Hematopoietic multipotent progenitor cell (in vitro differentiated cells): Measurements from ENCODE around the gene SUN2. TPM values are rescaled to one million over a fixed set of nuclear protein-coding genes. Genes with fewer than 3 reads are reported as not detected.
A peak's percentile ranks its signal among the peaks of the same experiment; 100 is the strongest.

Experiments used
- DNase-seq, 3 donors: peaks; one replicate each; pipeline ENCODE4 v3.0.0-alpha.2; 2011 to 2015; ENCODE audit warnings: low read depth in 2 of 3, low spot score in 2 of 3
- total RNA-seq: library from RNA; depleted of rRNA; stranded (reverse); fragments of >200 nt; gene quantifications from one replicate; pipeline ENCODE4 v1.2.3, GENCODE V29; 2012

Gene SUN2
- total RNA-seq, 1 donor: 256 TPM

DNA sequence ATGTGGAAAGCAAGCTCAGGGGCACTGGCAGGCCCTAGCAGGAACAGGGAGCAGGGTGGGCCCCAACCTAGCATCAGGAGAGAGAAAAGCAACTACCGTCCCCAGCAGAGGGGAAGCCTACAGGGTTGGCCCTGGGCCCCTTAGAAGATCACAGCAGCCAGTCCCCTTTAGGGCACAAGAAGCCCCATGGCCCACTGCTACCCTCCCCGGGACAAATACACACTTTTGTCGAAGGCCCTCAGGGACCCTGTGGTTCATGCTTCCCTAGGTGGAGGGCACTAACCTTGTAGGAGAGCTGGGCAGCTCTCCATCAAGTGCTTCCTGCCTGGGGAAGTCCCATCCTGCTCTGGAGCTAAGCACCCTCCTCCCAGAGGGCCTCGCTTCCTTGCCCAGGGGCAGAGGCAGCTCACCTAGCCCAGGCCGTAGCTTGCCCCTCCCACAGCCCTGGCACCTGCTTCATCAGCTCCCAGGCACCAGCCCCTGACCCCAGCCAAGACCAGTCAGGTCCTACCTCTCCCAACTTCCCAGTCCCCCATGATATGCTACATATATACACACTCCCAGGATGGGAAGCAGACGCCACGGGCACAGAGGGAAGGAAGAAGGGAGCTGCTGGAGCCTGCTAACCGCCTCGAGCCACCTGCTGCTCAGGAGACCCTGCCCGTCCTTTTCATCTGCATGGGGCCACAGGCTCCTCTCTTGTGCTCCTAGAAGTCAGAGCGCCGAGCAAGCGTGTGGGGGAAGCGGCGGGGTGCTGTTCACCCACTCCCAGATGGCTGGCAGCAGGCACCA lies 20.1 kb downstream of the SUN2 start:
- DNase-seq: no peak

GRCh38 chr22:38735126-38735464 lies 20.7 kb downstream of the SUN2 start:
- no peak for DNase-seq

DNA sequence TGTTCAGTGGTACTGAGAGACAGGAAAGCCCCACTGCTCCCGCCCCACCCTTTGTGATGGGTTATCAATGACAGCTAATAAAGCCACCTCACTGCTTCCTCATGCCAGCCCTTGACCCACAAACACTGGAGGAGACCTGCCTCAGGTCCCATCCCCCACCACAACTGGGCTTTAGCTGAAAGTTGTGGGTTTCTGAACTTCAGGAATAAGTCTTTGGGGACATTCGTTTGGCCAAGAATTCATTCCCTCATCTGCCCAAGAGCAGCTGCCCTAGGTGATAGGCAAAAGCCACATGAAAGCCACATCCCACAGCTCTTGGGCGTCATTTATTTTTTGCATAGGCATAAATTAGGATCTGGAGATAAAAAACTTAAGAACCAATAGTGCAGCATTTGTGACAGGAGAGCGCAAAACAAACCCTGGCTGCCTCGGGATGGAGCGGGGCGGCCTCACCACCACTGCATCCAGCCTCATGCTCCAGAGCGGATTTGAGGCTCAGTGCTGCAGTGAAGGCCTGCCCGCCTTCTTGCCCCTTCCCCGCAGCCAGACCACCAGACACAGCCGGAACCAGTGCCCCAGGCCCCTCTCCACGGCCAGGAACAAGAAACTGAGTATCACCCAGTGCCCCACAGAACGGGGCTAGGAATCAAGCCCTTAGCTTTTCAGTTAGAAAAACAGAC lies 21.2 kb downstream of the SUN2 start:
- no peak for DNase-seq

GRCh38 chr22:38733724-38734381 lies 21.9 kb downstream of the SUN2 start:
- no peak for DNase-seq

GRCh38 chr22:38733329-38733723 lies 22.5 kb downstream of the SUN2 start:
- peak in 2 of 3 donors; percentile 42 to 56 for DNase-seq

DNA sequence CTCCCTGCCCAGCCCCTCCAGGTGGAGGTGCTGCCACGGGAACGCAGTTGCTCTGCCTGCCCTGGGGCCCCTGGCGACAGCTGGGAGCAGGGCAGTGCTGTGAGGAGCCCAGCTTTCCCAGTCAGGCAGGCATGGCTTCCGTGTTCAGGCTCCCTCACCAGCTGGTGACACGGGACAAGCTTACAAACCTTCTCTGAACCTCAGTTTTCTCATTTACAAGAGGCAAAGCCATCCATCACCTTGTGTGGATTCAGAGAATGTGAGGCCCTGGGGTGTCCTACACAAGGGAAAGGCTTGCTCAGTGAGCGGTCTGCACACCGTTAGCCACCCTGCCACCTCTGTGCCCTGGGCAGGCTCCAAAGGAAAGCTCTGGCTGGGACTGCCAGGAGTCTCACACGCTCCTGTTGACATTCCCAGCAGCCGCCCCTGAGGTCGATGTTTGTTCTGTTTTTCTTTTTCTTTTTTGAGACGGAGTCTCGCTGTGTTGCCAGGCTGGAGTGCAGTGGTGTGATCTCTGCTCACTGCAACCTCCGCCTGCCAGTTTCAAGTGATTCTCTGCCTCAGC lies 23.5 kb downstream of the SUN2 start:
- DNase-seq: no peak

- DNase-seq: no peak
Observed at GRCh38 chr22:38731703-38732161, 24.1 kb downstream of the SUN2 start.

- no peak for DNase-seq
Observed at GRCh38 chr22:38730411-38730871, 25.4 kb downstream of the SUN2 start.

- no peak for DNase-seq
Observed at GRCh38 chr22:38729946-38730345, 25.9 kb downstream of the SUN2 start.

DNA sequence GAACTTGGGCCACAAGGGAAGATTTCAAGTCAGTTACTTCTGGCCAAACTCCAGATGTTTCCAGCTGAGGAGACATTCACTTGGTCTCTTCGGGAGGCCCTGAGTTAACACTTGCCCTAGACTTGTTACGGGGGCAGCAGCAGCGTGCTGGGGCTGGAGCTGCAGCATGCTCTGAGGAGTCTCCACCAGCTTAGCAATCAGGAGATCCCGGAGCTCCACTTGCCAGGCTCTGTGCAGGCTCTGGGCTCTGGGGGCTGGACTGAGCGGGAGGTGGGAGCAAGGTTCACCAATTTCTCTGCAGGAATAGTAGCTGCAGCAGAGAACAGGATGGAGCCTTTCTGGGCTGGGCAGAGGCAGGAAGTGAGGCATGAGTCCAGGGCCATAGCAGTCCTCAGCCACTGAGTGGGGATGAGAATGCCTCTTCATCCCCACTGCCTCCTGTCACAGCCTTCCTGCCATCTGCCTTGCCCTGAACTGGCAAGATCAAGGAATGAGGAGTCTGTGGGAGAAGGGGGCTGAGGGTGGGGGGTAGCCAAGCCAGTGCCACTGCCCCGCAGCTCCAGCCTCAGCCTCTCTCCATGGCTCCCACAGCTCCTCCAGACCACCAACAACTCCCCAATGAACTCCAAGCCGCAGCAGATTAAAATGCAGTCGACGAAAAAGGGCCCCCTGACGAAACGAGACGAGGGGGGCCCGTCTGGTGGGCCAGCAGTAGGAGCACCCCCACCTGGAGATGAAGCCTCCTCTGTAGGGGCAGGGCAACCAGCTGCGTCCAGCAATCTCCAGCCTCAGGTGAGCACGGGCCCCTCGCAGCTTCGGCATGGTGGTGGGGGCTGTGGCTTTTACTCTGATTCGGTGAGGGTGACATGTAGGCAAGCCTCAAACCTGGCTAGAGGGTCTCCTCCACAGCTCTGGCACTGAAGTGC lies 26.7 kb downstream of the SUN2 start:
- no peak for DNase-seq

GRCh38 chr22:38727530-38728451 lies 28.0 kb downstream of the SUN2 start:
- no peak for DNase-seq

DNA sequence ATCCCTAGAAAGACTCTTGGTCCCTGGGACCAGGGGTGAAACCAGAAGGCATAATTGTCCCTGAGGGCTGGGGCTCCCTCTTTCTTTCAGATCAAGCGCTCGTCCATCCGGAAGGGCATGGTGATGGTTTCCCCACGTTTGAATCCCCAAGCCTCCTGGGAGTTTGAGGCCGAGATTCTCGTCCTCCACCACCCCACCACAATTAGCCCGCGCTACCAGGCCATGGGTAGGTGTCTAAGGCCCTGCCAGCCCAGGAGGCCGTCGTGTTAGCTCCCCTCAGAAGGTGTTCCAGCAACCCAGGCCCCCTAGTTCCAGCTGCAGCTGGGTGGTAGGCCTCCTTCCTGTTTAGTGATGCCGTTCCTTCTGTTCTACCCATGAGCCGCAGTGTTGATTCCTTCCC lies 28.7 kb downstream of the SUN2 start:
- no peak for DNase-seq

DNA sequence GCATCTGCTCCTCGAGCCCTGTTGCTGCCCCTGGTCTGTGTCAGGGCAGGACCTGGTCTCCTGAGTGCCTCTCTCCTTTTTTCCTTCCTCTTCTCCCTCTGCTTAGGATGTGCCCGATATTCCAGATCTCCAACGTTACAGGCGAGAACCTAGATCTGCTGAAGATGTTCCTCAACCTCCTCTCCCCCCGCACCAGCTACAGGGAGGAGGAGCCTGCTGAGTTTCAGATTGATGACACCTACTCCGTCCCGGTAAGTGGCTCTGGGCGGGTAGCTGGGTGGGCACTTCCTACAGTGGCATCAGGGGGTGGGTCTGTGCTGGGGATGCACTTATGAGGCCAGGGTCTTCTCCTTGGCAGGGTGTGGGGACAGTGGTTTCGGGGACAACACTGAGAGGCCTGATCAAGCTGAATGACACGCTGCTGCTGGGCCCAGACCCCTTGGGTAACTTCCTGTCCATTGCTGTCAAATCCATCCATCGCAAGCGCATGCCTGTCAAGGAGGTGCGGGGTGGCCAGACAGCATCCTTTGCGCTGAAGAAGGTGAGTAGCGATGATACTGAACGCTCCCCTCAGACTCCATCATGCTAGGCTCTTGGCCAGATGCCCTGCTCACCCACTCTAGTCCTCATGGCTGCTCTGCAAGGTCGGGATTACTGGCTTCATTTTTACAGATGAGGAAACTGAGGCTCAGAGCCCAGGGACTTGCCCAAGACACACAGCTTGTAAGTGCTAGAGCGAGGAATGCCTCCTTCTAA lies 29.7 kb downstream of the SUN2 start:
- no peak for DNase-seq

DNA sequence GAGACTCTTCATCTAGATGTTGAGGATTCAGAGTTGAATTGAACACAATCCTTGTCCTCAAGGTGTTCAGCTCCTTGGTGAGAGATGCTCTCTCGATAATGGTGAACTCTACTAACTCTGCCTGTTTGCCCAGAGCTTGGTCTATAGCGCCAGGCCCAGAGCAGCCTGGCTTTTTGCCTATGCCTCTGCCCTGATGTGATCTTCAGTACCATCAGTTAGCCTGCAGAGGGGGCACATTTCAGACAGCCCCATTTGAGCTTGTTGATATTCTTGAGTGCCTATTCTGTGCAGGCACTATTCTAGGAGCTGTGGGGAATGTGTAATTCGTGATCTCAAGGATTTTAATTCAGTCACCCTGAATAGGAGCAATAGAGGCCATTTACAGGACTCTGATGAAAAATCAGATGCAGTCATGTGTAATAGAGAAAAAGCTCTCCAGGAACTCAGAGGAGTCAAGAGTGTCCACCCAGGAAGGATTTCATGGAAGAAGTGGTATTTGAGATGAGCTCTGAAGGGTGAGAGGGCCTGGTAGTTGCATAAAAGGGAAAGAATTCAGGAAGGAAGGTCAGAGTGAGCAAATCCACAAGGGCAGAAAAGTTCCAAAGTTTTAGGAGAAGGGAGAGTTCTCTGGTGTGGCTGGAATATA lies 30.7 kb downstream of the SUN2 start:
- DNase-seq: peak in 2 of 3 donors; percentile 49 to 77

DNA sequence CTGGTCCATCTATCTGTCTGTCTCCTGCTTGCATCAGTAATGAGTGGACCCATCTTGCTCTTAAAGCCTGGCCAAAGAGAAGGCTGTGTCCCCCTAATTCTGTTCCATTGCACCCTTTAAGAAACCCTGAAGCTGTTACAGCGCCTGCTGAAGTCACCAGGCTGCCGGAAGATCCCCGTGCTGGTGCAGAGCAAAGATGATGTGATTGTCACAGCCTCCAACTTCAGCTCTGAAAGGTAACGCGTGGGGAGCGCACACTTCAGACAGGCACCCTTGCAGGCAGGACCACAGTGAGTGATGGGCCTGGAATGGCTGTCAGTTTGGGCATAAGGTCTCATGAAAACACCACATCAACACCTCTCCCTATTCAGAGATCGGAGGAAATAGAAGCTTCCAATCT lies 31.6 kb downstream of the SUN2 start:
- no peak for DNase-seq

- DNase-seq: no peak
Observed at GRCh38 chr22:38721551-38721950, 34.2 kb downstream of the SUN2 start.

GRCh38 chr22:38720350-38720749 lies 35.4 kb downstream of the SUN2 start:
- no peak for DNase-seq

- DNase-seq: no peak
Observed at GRCh38 chr22:38719196-38719595, 36.6 kb downstream of the SUN2 start.
